Small intestine (tissue), 7 donors: Measurements from ENCODE around the gene RNU1-1. TPM values are rescaled to one million over a fixed set of nuclear protein-coding genes. Genes with fewer than 3 reads are reported as not detected.
"Not testable (repeated sequence)": the region's sequence is repeated elsewhere in the genome, so short reads cannot be mapped to it uniquely, and the experiment has no call there.

Source experiments
- DNase-seq, 2 donors: peaks; one replicate each; pipeline versions ENCODE4 v3.0.0 to v3.0.0-alpha.2; 2013
- FAIRE-seq: peaks from 2 replicates; lab custom pipeline; 2012; peaks lifted over from hg19 to GRCh38; lab: Jason Lieb, UNC
- H3K27ac ChIP-seq, 3 donors: one replicate each; pipeline ENCODE4 v1.5.1; 2013; ENCODE audit warnings: low read length in 2 of 3, mild to moderate bottlenecking in 2 of 3, control low read depth in 1 of 3, inconsistent platforms in 1 of 3, low read depth in 1 of 3, moderate library complexity in 1 of 3
- H3K27me3 ChIP-seq, 3 donors: one replicate each; pipeline ENCODE4 v1.6.1; 2013; ENCODE audit warnings: low read length in 3 of 3, inconsistent platforms in 1 of 3; ENCODE audit not compliant: control insufficient read depth in 3 of 3, insufficient read depth in 3 of 3
- H3K36me3 ChIP-seq, 3 donors: one replicate each; pipeline ENCODE4 v1.6.1; 2013; ENCODE audit warnings: low read length in 3 of 3, inconsistent platforms in 1 of 3, low read depth in 1 of 3, mild to moderate bottlenecking in 1 of 3, moderate library complexity in 1 of 3; ENCODE audit not compliant: control insufficient read depth in 3 of 3, insufficient read depth in 2 of 3
- H3K4me1 ChIP-seq, 3 donors: one replicate each; pipeline ENCODE4 v1.6.1; 2013; ENCODE audit warnings: low read length in 2 of 3, inconsistent platforms in 1 of 3, low read depth in 1 of 3, mild to moderate bottlenecking in 1 of 3, moderate library complexity in 1 of 3; ENCODE audit not compliant: control insufficient read depth in 3 of 3, insufficient read depth in 2 of 3
- H3K4me3 ChIP-seq, 3 donors: one replicate each; pipeline ENCODE4 v1.5.1; 2013; ENCODE audit warnings: low read length in 3 of 3, control low read depth in 1 of 3, inconsistent platforms in 1 of 3, low read depth in 1 of 3, mild to moderate bottlenecking in 1 of 3, moderate library complexity in 1 of 3
- H3K9me3 ChIP-seq, 2 donors: one replicate each; pipeline ENCODE4 v1.6.1; 2013; ENCODE audit warnings: low read depth in 1 of 2, low read length in 1 of 2; ENCODE audit not compliant: control insufficient read depth in 2 of 2, insufficient read depth in 1 of 2
- WGBS, 3 donors: extraction: QIAGEN DNeasy Blood & Tissue Kit; methylation state at CpG; one replicate each; pipeline ENCODE4 v1.1.7; 2013; 5-methylcytosine and 5-hydroxymethylcytosine counted together
- polyA plus RNA-seq, 4 donors: library from polyadenylated mRNA; stranded (reverse) in 3 of 4; unstranded in 1 of 4; fragments of 200-250 nt in 3 of 4; fragments of 120-200 nt in 1 of 4; gene quantifications; one replicate each; pipeline versions ENCODE4 v1.2.1 to v1.2.3, GENCODE V29; 2013
- donor health status: healthy with polysubstance abuse.
- donor health status: control.
- donor health status: control.
- donor health status: Bipolar disorder and iron deficiency.
- donor health status: healthy.

Gene RNU1-1
- polyA plus RNA-seq, 4 donors = not detected

DNA sequence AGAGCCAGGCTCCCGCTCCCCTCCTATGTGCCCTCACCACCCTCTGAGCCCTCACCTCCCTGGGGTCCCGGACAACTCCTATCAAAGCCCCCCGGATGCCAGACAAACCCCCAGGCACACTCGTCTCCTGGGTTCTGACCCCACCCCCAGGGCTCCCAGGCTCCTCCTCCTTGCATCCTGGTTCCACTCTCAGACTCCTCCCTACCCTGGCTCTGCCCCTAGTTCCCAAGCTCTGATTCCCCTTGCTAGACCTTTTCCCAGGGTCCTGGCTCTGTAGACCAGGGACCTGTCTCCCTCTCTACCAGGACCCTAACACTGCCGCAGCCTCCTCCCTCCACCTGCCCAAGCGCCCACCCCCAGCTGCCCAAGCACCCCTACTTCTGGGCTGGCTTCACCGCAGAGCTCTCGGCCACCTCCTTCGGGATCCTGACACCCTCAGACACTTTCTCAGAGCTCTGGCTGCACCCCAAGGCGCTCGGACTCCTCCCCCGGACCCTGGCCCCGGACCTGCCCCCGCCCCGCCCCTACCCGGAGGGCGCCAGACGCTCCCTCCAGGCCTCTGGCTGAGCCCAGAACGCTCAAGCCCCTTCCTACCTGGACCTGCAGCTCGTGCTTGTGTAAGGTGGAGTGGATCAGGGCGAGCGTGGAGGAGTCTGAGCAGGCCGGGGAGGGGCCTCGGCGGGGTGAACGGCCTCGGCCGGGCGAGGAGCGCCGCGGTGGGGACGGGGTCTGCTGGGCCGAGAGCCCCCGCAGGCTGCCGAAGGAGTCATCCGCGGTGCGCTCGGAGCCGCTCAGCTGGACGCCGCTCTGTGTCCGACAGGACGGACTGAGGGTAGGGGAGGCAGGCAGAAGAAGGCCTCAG, 30.2 kb downstream of the RNU1-1 start:
- not testable (repeated sequence) for DNase-seq, FAIRE-seq, H3K4me3 ChIP-seq, H3K27ac ChIP-seq, H3K27me3 ChIP-seq, H3K9me3 ChIP-seq, H3K4me1 ChIP-seq
- peaks cover 0 to 45% (median 0%) of the 10 kb centered on the region in 3 donors for H3K36me3 ChIP-seq
- WGBS, 3 donors = 89 to 95% (median 92%) methylated on average over 40 to 43 of the region's 45 CpGs

DNA sequence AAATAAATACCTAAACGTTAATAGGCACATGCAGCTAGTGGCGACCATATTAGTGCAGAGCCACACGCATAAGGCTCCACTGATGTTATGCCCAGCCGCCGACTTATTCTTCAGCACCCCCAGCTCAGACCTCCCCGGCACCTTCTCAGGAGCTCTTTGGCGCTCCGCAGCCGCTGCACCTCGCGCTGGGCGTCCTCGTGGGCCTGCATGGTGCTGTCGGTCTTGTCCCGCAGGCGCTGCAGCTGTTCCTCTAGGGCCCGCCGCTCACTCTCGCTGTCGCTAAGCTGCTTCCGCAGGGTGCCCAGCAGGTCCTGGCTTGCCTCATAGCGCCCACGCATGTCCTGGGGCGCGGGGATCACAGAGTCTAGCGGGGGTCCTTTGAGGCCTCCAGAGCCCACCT, 30.9 kb downstream of the RNU1-1 start:
- H3K27me3 ChIP-seq, H3K4me1 ChIP-seq, FAIRE-seq, H3K4me3 ChIP-seq, H3K27ac ChIP-seq, DNase-seq, H3K9me3 ChIP-seq: not testable (repeated sequence)
- H3K36me3 ChIP-seq = peaks cover 0 to 48% (median 0%) of the 10 kb centered on the region in 3 donors
- 97 to 98% (median 98%) methylated on average over 25 to 26 of the region's 26 CpGs for WGBS, 3 donors

DNA sequence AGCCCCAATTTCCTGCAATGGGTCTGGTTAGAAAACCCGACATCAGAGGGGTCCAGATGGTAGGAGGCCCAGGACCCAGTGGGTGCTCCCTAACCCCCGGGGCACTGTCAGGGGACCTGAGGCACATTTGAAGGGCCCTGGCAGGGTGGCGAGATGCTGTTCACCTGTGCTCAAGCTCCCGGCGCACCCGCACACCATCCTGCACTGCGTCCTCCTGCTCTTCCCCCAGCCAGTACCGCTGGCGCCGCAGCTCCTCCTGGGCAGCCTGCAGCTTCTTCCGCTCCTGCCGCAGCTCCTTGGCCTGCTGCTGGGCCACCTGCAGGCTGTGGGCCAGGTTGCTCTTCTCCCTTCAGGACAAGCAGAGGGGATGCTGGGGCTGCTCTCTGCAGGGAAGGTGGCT, 36.0 kb downstream of the RNU1-1 start:
- 96% methylated on average over 9 to 12 of the region's 12 CpGs for WGBS, 3 donors
- Histone ChIP-seq H3K27me3 (no peaks in the 10 kb centered on the region), H3K27ac (no peak overlapping the region), H3K4me1 (no peaks in the 10 kb centered on the region), H3K36me3 (peaks cover 0 to 52% (median 0%) of the 10 kb centered on the region in 3 donors), H3K4me3 (no peak overlapping the region), H3K9me3 (no peaks in the 10 kb centered on the region)
- no peak for FAIRE-seq
- DNase-seq = no peak

DNA sequence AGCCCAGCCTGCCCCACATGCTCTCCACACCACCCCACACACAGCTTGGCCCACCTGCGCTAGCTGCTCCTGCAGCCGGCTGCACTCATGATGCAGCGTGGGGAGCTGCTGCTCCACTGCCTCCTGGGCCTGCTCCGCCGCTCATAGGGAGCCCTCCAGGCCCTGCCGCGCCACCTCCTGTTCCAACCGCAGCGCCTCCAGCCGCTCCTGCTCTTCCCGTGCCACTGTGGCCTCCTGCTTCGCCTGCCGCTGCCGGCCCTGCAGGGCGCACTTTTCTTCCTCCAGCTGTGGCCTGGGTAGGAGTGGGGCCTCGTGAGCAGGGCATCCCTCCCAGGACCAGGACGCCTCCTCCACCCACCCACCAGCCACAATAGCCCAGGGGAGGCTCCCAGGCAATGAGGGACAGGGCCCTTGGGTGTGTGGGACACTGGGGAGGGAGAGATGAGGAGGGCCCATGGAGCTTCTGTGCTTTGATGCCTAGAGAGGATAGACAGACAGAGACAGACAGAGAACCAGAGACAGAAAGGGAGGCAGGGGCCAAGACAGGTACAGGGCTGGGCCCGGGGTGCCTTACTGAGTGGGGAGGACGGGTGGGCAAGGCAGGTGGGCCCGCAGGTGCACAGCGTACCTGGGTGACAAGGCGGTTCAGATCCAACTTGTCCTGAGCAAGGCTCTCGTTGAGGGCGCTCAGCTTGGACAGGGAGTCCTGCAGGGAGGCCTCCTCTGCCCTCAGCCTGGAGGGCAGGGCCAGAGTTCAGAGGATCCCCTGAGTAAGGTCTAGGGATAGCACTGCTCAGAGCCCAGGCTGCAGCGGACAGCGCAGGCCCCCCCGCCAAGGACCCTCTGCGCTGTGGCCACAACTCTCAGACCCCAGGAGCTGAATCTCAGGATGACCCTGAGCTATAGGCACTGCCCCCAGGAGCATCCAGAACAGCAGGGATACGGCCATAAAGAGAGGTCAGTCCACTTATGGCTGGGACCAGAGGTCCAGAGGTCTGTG, 38.0 kb downstream of the RNU1-1 start:
- not testable (repeated sequence) for H3K4me1 ChIP-seq, H3K27me3 ChIP-seq, H3K9me3 ChIP-seq, DNase-seq, H3K27ac ChIP-seq, FAIRE-seq, H3K4me3 ChIP-seq
- 92 to 94% (median 93%) methylated on average over 20 to 29 of the region's 29 CpGs for WGBS, 3 donors
- H3K36me3 ChIP-seq = peaks cover 0 to 40% (median 0%) of the 10 kb centered on the region in 3 donors

DNA sequence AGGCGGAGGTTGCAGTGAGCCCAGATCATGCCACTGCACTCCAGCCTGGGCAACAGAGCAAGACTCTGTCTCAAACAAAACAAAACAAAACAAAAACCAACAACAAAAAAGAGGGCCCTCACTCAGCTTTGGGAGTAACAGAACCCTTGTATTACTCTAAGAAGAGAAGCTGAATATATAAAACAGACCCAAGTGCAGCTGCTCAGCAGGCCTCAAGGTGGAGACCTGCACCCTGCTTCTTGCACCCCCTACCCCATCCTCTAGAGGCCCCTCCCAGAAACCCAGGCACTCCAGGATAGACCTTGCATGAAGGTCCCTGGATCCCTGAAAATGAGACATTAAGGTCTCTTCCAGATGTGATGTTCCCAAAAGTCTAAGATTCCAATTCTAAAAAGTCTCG, 39.2 kb downstream of the RNU1-1 start:
- H3K4me1 ChIP-seq, DNase-seq, H3K4me3 ChIP-seq, H3K27ac ChIP-seq, H3K9me3 ChIP-seq, FAIRE-seq, H3K27me3 ChIP-seq: not testable (repeated sequence)
- 97 to 99% (median 97%) methylated on average over 2 of the region's 2 CpGs for WGBS, 3 donors
- peaks cover 0 to 34% (median 0%) of the 10 kb centered on the region in 3 donors for H3K36me3 ChIP-seq

DNA sequence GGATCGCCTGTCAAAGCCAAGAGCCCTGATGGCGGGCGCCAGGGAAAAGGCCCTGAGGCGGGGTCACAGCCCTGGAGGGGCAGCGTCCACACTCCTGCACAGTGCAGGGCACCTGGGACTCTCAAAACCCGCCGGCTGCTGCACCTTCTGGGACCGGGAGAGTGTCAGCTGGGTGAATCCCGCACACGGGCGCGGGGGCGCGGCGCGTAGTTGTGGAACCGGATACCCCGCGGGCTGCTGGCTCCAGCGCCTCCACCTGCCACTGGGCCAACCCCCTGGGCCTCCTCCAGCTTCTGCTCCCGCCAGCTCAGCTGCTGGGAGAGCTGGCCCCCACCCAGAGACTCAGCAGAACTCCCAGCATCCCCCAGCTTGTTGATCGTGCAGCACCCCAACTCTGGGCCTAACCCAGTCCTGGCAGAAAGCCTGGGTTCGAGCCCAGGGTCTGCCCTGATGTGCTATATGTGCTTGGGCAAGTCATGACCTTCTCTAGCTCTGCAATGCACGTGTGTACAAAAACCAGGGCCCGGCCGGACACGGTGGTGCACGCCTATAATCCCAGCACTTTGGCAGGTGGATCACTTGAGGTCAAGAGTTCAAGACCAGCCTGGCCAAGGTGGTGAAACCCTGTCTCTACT, 39.8 kb downstream of the RNU1-1 start:
- Histone ChIP-seq H3K27me3 (no peaks in the 10 kb centered on the region), H3K36me3 (peaks cover 0 to 34% (median 0%) of the 10 kb centered on the region in 3 donors), H3K4me1 (no peaks in the 10 kb centered on the region), H3K9me3 (no peaks in the 10 kb centered on the region), H3K4me3 (no peak overlapping the region), H3K27ac (no peak overlapping the region)
- 91 to 95% (median 93%) methylated on average over 26 to 28 of the region's 28 CpGs for WGBS, 3 donors
- no peak for FAIRE-seq
- no peak for DNase-seq

DNA sequence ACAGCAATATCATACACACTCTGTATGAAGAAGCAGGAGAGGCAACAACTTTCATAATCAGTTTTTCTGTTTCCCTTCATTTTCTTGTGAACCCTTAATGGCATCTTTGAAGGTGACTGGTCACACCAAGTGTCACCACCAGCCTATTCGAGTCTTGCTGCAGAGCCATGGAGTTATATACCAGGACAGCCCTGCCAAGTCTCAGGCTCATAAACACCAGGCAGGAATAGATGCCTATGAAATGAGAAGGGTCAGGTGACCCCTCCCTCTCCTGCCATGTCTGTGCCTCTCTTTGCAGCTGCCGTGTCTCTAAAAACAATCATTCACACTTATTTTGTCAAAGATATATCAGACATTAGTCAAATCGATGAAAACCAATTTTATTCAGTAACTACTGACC, 45.5 kb downstream of the RNU1-1 start:
- Histone ChIP-seq H3K27ac (no peak overlapping the region), H3K9me3 (no peaks in the 10 kb centered on the region), H3K36me3 (peaks cover 0 to 10% (median 0%) of the 10 kb centered on the region in 3 donors), H3K4me3 (no peak overlapping the region), H3K4me1 (no peaks in the 10 kb centered on the region), H3K27me3 (no peaks in the 10 kb centered on the region)
- no peak for FAIRE-seq
- no peak for DNase-seq
- WGBS, 3 donors = 72 to 85% (median 74%) methylated on average over 3 of the region's 3 CpGs
